ENCODE data around the gene VWA5B2.

DNA sequence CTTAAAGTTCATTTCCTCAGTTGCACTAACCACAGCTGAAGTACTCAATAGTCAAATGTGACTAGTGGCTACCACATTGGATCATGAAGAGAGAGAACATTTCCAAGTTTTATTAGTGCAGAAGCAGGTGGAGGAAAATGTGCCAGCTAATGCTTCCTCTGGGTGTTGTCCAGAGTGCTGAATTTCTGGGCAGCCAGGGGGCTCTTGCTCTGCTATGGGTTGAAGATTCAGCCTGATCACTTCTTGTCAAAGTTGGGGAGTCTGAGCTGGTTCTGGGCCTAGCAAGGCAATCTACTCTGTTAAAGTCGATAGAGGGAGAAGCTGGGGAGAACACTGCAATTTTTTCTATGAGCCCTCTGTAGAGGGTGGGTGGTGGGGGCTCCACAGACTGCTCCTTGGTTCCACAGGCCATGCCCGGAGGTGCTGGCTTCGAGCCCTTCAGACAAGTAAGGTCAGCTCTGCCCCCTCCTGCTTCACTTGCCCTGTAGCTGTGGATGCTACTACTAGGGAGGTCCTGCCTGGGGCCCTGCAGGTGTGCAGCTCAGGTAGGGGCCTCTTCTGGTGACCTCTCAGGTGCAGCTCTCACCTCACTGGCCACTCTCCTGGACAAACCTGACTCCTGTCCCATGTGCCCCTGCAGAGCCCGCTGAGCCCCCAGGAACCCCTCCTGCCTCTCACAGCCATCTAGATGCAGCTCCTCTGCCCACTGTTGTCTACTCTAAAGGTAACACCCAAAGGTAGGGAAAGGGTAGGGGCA is 11.2 kb downstream of the VWA5B2 start:
- TF ChIP-seq POLR2A (IDR thresholded peaks at IDR 0.05) = no peak
- TF ChIP-seq, protein P1, sequence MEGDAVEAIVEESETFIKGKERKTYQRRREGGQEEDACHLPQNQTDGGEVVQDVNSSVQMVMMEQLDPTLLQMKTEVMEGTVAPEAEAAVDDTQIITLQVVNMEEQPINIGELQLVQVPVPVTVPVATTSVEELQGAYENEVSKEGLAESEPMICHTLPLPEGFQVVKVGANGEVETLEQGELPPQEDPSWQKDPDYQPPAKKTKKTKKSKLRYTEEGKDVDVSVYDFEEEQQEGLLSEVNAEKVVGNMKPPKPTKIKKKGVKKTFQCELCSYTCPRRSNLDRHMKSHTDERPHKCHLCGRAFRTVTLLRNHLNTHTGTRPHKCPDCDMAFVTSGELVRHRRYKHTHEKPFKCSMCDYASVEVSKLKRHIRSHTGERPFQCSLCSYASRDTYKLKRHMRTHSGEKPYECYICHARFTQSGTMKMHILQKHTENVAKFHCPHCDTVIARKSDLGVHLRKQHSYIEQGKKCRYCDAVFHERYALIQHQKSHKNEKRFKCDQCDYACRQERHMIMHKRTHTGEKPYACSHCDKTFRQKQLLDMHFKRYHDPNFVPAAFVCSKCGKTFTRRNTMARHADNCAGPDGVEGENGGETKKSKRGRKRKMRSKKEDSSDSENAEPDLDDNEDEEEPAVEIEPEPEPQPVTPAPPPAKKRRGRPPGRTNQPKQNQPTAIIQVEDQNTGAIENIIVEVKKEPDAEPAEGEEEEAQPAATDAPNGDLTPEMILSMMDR (IDR thresholded peaks at IDR 0.05) = no peak

All from lower leg skin (tissue), 3 donors.